Measurements from ENCODE around the gene PADI4.

DNA sequence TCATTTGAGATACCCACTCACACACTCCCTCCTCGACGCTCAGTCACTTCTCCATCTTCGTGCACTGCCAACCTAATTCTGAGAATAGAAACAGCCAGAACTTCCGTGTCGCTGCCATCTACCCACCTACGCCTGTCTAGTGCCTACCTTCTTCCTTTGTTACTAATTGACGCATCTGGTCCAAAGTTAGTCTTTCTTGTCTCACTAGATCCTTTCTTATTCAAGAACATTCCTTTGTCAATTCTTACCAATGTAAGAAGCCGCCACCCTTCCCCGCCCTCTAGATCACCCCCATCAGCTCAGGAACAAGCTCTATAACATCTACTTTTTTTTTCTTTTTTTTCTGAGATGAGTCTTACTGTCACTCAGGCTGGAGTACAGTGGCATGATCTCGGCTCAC lies 67.7 kb downstream of the PADI4 start:
- no peak for TF ChIP-seq POLR2A (IDR thresholded peaks at IDR 0.05; ENCODE audit: low read depth, low read length)
- TF ChIP-seq POLR2AphosphoS5 (IDR thresholded peaks at IDR 0.05; ENCODE audit: low read depth, low read length), result no peak
